Femur (tissue), 1 donor: ENCODE results near the gene TST.

Experiments
- DNase-seq: peaks from one replicate; pipeline ENCODE4 v3.0.0-alpha.2; 2017

TST gene

GRCh38 chr22:37030560-37031281 lies 11.5 kb upstream of the TST start:
- DNase-seq, result no peak

GRCh38 chr22:37028692-37029674 lies 9.7 kb upstream of the TST start:
- DNase-seq, result no peak

GRCh38 chr22:37027556-37027955 lies 8.3 kb upstream of the TST start:
- DNase-seq, result no peak

DNA sequence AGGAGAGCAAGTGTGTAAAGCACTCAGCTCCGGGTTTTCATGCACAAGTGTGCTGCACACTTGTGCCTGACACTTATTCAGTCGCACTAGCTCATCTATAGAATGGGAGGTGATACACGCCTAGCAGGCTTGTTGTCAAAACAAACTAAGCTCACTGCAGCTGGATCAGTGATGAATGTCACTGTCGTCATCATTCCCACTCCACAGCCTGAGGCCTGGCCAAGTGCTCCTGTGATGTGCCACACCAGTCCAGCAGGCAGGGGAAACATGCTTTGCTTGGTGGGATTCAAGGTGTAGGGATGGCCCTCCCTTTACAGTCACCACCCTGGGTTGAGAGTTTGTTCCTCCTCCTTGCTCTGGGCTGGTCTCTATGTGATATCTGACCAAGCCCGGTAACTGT lies 7.1 kb upstream of the TST start:
- DNase-seq, result no peak

GRCh38 chr22:37025500-37026070 lies 6.3 kb upstream of the TST start:
- DNase-seq, result no peak

DNA sequence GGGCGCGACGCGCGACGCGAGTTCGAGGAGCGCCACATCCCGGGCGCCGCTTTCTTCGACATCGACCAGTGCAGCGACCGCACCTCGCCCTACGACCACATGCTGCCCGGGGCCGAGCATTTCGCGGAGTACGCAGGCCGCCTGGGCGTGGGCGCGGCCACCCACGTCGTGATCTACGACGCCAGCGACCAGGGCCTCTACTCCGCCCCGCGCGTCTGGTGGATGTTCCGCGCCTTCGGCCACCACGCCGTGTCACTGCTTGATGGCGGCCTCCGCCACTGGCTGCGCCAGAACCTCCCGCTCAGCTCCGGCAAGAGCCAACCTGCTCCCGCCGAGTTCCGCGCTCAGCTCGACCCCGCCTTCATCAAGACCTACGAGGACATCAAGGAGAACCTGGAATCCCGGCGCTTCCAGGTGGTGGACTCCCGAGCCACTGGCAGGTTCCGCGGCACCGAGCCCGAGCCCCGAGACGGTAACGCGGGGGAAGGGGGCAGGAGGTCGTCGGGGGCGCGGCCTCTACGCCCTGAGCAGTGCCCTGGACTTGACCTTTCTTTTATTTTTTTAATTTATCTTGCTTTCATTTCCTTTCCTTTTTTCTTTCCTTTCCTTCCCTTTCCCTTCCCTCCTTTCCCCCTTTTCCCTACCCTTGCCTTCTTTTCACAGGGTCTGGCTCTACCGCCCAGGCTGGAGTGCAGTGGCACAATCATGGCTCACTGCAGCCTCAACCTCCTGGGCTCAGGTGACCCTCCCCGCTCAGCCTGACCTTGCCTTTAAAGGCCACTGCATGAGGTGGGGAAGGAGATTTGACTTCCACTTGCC lies 5.3 kb upstream of the TST start:
- no peak for DNase-seq

GRCh38 chr22:37023743-37024338 lies 4.6 kb upstream of the TST start:
- DNase-seq, result no peak

- DNase-seq, result no peak
Observed at GRCh38 chr22:37022483-37023337, 3.5 kb upstream of the TST start.

DNA sequence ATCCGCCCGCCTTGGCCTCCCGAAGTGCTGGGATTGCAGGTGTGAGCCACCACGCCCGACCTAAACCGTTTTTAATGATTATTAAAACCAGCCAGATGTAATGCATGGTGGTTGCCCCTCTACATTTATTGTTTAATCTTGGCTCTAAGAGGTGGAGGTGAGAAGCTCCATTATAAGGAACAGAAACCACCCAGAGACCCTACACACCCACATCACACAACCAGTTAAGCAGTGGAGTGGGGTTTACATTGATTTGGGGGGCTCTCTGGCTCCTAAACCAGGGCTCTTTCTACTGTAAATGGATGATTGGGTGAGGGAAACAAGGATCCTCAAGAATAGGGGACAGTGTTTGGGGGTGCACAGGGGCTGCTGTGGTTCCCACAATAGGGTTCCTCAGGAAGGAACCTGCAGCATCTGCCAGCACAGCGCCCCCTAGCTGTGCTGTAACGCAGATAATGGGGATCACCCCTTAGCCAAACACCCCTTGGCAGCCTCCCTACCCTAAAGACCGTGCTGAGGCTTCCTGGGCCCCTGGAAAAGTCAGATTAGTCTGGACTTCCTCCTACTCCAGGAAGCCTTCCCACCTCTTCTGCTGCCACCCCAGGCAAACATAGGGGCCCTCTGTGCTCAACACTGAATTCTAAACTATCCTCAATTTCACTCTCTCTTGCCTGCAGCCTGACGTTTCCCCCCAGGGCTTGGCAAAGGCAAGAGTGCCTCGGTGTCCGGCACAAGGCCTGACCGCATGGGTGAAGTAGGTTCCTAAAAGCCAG lies 2.6 kb upstream of the TST start:
- DNase-seq, result no peak

DNA sequence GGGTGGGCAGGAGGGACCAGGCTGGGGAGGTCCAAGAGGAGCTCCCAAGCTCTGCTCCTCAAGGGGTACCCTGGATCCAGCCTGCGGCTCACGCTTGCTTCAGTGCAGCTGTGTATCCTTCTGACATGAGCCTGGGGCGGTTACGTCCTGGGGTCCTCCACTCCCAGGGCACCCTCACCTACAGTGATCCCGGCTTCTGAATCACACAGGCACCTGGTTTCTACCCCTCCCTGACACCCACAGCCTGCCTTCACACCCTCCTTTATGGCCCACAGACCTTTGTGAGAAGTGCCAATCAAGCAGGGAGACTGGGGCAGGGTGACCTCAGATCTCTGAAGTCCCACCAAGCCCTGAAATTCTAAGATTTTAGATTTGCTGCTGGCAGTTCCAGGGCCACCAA lies 1.8 kb upstream of the TST start:
- DNase-seq, result no peak

- DNase-seq, result no peak
Observed at GRCh38 chr22:37020192-37020479, 889 bp upstream of the TST start.

GRCh38 chr22:37018815-37019308 lies 385 bp downstream of the TST start:
- DNase-seq, result peak; percentile 81

DNA sequence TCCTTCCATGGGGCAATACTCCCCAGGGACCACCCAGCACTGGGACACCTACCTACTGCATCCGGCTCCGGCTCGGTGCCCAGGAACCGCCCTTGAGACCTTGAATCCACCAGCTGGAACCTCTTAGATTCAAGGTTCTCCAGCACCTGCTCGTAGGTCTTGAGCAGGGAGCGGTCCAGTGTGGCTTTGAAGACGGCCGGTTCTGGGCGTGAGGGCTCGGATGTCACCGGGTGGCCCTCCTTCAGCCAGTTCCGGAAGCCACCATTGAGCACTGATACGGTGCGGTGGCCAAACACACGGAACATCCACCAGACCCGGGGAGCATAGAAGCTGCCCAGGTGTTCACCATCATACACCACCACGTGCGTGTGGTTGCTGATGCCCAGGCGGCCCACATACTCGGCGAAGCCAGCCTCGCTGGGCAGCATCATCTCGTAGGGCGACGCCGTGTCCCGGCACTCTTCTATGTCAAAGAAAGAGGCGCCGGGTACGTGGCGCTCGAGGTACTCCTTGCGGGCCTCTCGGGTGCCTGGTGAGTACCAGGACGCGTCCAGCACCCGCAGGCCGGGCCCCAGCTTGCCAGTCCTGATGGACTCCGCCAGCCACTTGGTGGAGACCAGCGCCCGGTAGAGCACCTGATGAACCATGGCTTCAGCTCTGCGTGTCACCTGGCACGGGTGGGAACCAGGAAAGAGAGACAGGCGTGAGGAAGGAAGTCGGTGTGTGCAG lies 997 bp downstream of the TST start:
- no peak for DNase-seq

DNA sequence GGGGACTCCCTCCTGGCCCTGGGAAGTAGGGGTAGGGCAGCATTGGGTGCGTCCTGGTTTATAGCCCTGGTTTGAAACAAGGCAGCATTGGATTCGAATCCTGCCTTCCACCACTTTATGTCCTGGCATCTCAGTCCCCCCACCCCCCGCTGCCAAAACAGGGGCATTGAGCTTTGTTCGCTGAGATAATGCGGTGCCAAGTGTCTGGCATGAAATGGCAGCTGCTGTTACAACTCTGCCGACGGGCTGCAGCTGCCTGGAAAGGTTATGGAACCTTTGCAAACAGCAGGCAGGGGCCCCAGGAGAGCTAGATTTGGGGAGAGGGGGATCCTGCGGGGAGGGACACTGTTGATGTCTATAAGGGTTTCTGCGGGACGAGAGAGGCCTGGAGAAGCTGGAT lies 1.9 kb downstream of the TST start:
- no peak for DNase-seq

- no peak for DNase-seq
Observed at GRCh38 chr22:37016134-37016910, 2.9 kb downstream of the TST start.

DNA sequence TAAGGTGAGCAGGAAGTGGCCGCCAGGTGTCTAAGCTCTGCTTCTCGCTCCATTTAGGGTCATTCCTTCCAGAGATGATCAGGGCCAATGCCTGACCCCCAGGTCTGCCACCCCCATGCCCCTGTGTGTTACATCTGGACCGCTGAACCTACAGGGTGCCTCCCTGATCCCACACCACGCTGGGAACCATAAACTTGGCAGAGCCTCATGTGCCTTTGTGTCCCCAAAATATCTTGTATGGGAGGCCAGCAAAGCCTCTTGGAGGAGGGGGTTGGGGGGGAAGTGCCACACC lies 3.7 kb downstream of the TST start:
- DNase-seq, result no peak

DNA sequence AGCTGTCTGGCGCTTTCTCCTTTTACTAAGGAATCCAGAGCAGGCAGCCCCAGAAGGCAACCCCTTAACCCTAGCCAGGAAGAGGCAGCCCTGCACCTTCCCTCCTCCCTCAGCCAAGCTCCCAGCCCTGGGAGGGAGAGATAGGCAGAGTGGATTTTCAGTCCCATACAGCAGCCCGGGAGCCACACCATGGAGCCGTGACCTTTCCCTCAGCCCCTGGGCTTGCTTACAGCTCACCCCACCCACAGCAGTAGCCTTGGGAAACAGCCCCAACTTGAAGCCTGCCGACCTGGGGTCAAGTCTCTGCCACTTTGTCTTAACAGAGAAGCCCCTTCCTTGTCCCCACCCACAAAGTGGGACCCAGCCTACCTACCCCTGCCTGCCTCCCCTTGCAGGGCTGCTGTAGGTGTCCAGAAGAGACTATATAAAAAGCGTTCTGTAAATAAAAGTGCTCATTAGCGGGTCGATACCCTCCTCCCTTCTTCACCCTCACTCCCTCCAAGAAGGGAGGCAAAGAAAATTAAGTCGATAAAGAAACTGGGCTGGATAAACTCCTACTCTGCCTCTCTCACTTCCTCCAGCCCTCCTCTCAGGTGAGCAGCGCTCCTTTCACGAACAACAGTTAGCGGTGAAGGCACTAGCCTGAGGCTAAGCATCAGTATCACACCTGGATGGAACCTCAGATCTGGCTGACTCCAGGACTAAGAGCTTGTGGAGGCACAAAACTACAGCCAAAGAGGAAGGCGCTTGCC lies 4.2 kb downstream of the TST start:
- no peak for DNase-seq

DNA sequence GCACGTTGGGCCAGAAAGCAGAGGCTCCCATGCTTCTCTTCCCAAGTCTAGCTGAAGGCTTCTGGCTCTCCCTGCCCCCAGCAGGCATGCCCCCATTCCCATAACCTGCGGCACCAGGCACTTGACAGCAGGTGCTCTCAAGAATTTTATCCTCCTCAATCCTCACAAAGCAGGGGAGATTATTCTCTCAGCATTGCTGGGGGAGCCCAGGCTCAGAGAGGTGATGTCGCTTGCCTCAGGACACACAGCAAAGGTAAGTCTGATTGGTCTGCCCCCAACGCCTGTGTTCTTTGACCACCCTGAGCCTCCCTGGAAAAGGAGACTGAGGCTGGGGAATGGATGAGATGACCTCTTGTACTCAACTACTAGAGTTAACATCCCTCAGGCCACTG lies 4.8 kb downstream of the TST start:
- DNase-seq, result no peak

DNA sequence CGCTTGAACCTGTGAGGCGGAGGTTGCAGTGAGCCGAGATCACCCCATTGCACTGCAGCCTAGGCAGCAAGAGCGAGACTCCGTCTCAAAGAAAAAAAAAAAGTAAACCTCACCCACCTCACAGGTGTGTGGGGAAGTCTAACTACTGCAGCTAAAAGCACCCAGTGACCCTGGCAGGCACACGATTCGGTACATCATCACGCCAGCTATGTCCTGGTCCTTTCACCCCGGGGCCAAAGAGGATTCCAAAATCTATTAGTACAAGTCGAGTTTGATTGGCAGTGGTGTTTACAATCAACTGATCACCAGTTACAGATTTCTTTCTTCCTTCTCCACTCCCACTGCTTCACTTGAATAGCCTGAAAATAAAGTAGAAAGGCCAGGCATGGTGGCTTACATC lies 6.3 kb downstream of the TST start:
- no peak for DNase-seq
